ENCODE results near the gene WDHD1.
"Not testable (repeated sequence)": the region's sequence is repeated elsewhere in the genome, so short reads cannot be mapped to it uniquely, and the experiment has no call there.

The WDHD1 gene

DNA sequence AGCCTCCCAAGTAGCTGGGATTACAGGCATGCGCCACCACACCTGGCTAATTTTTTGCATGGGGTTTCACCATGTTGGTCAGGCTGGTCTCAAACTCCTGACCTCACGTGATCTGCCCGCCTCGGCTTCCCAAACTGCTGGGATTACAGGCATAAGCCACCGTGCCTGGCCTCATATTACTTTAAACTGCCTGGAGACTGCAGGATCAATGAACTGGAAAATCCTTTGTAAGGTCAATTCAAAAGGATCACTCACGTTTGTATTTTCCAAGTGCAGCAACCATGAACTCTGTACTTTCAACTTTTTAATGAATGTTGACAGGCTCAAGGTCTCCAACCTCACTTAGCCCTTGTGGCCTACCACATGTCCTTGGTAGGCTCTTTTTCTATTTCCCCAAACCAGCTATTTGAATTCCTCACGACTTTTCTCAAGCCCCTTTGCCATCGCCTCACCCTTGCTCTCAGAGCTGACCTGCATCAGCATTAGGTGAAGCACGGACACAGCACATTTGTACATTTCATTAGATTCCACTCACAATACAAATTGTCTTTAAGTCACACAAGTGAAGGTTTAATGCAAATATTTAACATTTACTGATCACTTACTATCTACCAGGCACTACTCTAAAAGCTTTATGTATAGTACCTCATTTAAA, 82.0 kb downstream of the WDHD1 start:
- no peak for DNase-seq

- no peak for DNase-seq
Observed at GRCh38 chr14:54942913-54943312, 84.0 kb downstream of the WDHD1 start.

DNA sequence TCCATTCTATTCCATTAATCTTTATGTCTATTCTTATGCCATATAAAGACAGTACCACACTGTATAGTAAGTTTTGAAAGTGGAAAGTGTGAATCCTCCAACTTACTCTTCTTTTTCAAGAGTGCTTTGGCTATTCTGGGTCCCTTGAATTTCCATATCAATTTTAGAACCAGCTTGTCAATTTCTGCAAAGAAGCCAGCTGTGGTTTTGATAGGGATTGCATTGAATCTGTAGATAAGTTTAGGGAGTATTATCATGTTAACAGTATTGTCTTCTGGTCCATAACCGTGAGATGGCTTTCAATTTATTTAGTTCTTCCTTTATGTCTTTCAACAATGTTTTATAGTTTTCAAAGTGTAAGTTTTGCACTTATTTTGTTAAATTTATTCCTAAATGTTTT, 90.1 kb downstream of the WDHD1 start:
- no peak for DNase-seq

DNA sequence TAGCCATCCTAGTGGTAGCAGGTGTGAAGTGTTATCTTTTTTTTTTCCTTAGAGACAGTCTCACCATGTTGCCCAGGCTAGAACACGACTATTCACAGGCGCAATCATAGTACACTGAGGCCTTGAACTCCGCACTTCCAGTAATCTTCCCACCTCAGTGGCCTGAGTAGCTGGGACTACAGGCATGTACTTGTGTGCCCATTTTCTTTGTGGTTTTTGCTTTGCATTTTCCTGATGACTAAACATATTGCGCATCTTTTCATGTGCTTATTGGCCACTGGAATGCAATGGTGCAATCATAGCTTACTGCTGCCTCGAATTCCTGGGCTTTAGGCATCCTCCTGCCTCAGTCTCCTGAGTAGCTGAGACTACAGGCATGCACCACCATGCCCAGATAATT, 90.9 kb downstream of the WDHD1 start:
- DNase-seq, result no peak

GRCh38 chr14:54935100-54935499, 91.8 kb downstream of the WDHD1 start:
- DNase-seq, result no peak

GRCh38 chr14:54933006-54933405, 93.9 kb downstream of the WDHD1 start:
- DNase-seq, result no peak

- DNase-seq, result no peak
Observed at GRCh38 chr14:54931598-54932340, 95.1 kb downstream of the WDHD1 start.

DNA sequence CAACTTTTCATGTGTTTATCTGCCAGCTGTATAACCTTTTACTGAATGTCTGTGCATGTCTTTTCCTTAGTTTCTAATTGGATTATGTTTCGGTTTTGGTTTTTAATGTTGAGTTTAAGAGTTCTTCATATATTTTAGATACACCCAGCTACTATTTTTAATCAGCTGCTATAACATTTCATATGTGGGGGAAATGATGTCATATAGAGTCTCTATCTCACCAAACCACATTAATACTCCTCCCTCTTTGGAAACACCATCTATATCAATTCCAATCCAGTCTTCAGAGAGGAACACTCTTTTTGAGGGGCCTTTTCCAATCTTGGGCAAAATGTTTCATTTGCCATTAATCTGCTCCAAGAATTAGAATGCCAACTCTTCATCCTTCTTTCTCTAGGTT, 95.8 kb downstream of the WDHD1 start:
- DNase-seq, result no peak

DNA sequence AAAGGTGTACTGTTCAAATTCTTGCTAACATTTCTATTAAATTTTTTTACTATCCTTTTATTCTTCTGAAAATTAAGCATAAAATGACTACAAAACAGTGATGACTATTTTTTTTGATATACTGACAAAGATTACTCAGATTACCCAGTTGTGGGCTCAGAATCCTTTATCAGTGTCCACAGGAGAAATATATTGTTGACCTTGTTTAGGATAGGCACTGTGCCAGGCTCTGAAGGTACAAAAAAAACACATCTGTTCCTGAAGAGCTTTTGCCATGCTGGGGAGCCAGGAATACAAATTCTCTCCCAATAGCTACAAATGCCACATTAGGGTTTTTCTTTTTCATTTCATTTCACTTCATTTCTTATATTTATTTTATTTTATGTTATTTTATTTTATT, 97.3 kb downstream of the WDHD1 start:
- no peak for DNase-seq

DNA sequence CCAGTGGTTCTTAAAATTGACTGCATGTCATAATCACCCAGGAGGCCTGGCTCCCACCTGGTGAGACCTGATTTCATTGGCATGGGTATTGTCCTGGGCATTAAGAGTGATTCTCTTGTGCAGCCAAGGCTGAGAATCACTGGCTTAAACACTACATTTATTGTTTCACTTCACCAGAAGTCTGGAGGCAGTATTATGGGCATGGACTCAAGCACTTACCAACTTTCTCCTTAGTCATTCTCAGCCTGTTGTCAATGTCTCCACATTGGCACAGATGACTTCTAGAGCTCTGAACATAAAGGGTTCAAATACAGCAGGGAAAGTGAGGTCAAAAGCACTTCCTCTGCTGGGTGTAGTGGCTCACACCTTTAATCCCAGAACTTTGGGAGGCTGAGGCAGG, 98.7 kb downstream of the WDHD1 start:
- no peak for DNase-seq

DNA sequence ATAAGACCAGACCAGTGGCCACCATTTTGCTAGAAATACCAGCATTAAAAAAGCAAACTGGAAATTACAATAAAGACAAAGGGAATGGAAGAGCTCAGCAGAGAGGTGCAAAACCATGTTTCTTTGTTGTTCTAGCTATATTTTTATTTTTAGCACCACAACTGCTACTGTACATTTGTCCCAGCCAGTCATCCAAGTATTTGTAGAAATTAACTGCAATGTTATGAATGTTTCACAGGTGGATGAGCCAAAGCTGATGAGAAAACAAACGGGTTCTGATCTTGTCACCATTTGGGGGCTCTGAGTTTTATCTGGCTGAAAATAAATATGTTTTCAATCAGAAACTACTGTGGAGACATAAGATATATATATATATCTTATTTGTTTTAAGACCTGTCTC, 99.3 kb downstream of the WDHD1 start:
- DNase-seq, result no peak

- DNase-seq, result not testable (repeated sequence)
Observed at GRCh38 chr14:54926570-54926969, 100.3 kb downstream of the WDHD1 start.

DNA sequence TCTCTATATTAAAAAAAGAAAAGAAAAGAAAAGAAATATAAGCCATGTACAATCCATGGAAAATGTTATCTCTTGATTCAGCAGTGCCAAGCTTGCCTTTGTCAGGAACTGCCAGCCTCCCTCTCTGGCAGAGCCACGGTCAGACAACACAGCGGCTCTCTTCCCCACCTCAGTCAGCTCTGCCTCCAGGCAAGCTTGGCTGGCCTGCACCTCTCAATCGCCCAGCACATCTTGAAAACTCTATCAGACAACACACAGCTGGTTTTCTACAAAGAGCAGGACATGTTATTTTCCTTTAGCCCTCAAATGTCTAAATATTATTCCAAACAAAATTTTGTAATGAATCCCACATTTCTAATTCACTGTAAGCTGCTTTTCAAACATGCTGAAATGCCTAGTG, 104.3 kb downstream of the WDHD1 start:
- DNase-seq, result no peak

DNA sequence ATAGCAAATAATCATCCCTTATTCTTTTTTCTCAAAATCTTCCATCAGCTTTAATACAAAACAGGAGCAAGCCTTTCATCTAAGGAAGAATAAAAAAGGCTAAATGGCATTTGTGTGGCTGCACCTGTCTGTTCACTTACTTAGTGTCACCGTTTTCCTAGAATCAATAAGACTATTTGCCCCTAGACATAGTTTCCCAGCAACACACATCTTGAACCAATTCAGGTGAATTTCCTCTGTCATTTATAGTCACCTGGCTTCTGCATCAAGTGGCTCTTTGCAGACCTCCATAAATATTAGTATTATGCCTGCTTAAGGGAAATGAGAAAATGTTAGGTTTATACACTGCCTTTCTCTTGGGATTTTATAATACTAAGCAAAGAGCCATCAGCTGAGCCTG, 106.8 kb downstream of the WDHD1 start:
- DNase-seq, result no peak

GRCh38 chr14:54919330-54919729, 107.6 kb downstream of the WDHD1 start:
- DNase-seq, result no peak

GRCh38 chr14:54918427-54918826, 108.5 kb downstream of the WDHD1 start:
- no peak for DNase-seq

DNA sequence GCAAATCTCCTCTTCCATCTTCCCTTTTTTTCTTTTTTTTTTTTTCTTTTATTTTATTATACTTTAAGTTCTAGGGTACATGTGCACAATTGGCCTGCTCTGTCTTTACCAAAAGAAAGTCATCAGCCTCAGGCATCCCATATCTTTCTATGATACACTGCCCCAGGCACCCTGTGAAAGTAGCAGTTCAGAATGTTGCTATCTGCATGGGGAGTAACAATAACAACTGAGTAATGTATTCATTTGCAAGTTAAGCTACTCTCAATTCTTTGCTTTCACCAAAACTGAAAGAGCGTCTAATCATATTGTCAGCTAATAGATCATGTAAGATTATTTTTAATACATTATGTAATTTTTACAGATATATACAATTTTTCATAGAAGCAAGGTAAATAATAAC, 110.8 kb downstream of the WDHD1 start:
- no peak for DNase-seq

- no peak for DNase-seq
Observed at GRCh38 chr14:54909817-54910558, 116.9 kb downstream of the WDHD1 start.

GRCh38 chr14:54908973-54909372, 117.9 kb downstream of the WDHD1 start:
- not testable (repeated sequence) for DNase-seq

DNA sequence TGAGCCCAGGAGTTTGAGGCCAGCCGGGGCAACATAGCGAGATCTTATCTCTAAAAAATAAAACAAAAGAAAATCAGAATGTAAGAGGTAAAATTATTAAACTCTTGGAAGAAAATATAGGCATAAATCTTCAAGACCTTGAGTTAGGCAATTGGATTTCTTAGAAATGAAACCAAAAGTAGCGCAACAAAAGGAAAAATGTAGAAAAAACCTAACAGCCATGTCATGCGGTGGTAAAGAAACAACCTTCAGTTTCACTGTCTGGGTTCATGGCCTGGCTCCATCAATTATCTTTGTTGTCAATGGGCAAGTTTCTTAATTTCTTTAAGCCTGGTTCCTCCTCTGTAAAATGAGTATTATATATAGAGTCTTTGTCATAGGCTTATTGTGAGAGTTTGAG, 118.7 kb downstream of the WDHD1 start:
- no peak for DNase-seq

- DNase-seq, result no peak
Observed at GRCh38 chr14:54906075-54906474, 120.8 kb downstream of the WDHD1 start.

GRCh38 chr14:54902521-54903420, 124.1 kb downstream of the WDHD1 start, which contains the start of gene GCH1:
TSS of gene GCH1 (minus strand) at chr14:54902826. CDS start at chr14:54902663, 163 bp downstream.
- peak; percentile 71 for DNase-seq

GRCh38 chr14:54902143-54902520, 124.8 kb downstream of the WDHD1 start:
- peak; percentile 74 for DNase-seq

Data from activated CD4-positive, alpha-beta T cell treated with anti-CD3 and anti-CD28 coated beads, Interleukin-2, amount 50 U/mL, for 1 hour (primary cell).